Mesenchymal stem cell (in vitro differentiated cells and primary cell): ENCODE measurements around the gene ITSN2.
A peak's percentile ranks its signal among the peaks of the same experiment; 100 is the strongest.

ENCODE experiments used
- DNase-seq: peaks from one replicate; pipeline ENCODE4 v3.0.0-alpha.2; 2013
- H2AFZ ChIP-seq: one replicate; pipeline ENCODE4 v1.6.1; 2013; ENCODE audit warnings: low read depth, mild to moderate bottlenecking, control low read depth, inconsistent platforms, low read length, moderate library complexity
- H2AK5ac ChIP-seq: 2 replicates; pipeline ENCODE4 v1.6.1; 2013; ENCODE audit warnings: low read length, moderate library complexity, mild to moderate bottlenecking, inconsistent platforms; ENCODE audit not compliant: severe bottlenecking
- H2BK120ac ChIP-seq: one replicate; pipeline ENCODE4 v1.6.1; 2013; ENCODE audit warnings: low read depth, mild to moderate bottlenecking, inconsistent platforms, low read length, moderate library complexity
- H2BK12ac ChIP-seq, 2 experiments: one replicate each; pipeline ENCODE4 v1.6.1; 2013; ENCODE audit warnings: inconsistent platforms in 2 of 2, low read length in 2 of 2, mild to moderate bottlenecking in 2 of 2, moderate library complexity in 2 of 2, control low read depth in 1 of 2
- H2BK15ac ChIP-seq: one replicate; pipeline ENCODE4 v1.6.1; 2013; ENCODE audit warnings: mild to moderate bottlenecking, low read depth, inconsistent platforms; ENCODE audit not compliant: poor library complexity, severe bottlenecking
- H2BK5ac ChIP-seq: 2 replicates; pipeline ENCODE4 v1.6.1; 2013; ENCODE audit warnings: low read depth, mild to moderate bottlenecking, low read length, control low read depth, inconsistent platforms; ENCODE audit not compliant: poor library complexity, severe bottlenecking
- H3K14ac ChIP-seq, 2 experiments: one replicate each; pipeline ENCODE4 v1.6.1; 2013; ENCODE audit warnings: inconsistent platforms in 2 of 2, low read length in 2 of 2, control low read depth in 1 of 2, mild to moderate bottlenecking in 1 of 2, moderate library complexity in 1 of 2
- H3K18ac ChIP-seq, 2 experiments: one replicate each; pipeline ENCODE4 v1.6.1; 2013; ENCODE audit warnings: inconsistent platforms in 2 of 2, low read length in 2 of 2, control low read depth in 1 of 2, low read depth in 1 of 2, mild to moderate bottlenecking in 1 of 2
- H3K23ac ChIP-seq, 2 experiments: one replicate each; pipeline ENCODE4 v1.6.1; 2013; ENCODE audit warnings: inconsistent platforms in 2 of 2, low read length in 2 of 2, mild to moderate bottlenecking in 2 of 2, moderate library complexity in 2 of 2, control low read depth in 1 of 2
- H3K27ac ChIP-seq: 2 replicates; pipeline ENCODE4 v1.5.1; 2013; ENCODE audit warnings: mild to moderate bottlenecking, moderate library complexity, low read length, control low read depth, inconsistent platforms; ENCODE audit not compliant: poor library complexity, severe bottlenecking
- H3K27me3 ChIP-seq, 2 experiments: 2 replicates each; pipeline versions ENCODE4 v1.6.1 to v1.7.0; 2013; ENCODE audit warnings: low read length in 2 of 2, mild to moderate bottlenecking in 2 of 2, moderate library complexity in 2 of 2, control low read depth in 1 of 2, inconsistent platforms in 1 of 2; ENCODE audit not compliant: control insufficient read depth in 1 of 2, insufficient read depth in 1 of 2
- H3K36me3 ChIP-seq, 2 experiments: 2 replicates each; pipeline versions ENCODE4 v1.6.1 to v1.7.0; 2013; ENCODE audit warnings: low read length in 2 of 2, control low read depth in 1 of 2, inconsistent platforms in 1 of 2, low read depth in 1 of 2, mild to moderate bottlenecking in 1 of 2; ENCODE audit not compliant: insufficient read depth in 2 of 2, control insufficient read depth in 1 of 2
- H3K4ac ChIP-seq, 2 experiments: one replicate each; pipeline ENCODE4 v1.6.1; 2013; ENCODE audit warnings: inconsistent platforms in 2 of 2, low read length in 2 of 2, mild to moderate bottlenecking in 2 of 2, moderate library complexity in 2 of 2, control low read depth in 1 of 2, low read depth in 1 of 2
- H3K4me1 ChIP-seq: 2 replicates; pipeline ENCODE4 v1.6.1; 2013; ENCODE audit warnings: low read depth, low read length, control low read depth; ENCODE audit not compliant: control insufficient read depth, insufficient read depth
- H3K4me2 ChIP-seq: 2 replicates; pipeline ENCODE4 v1.6.1; 2013; ENCODE audit warnings: low read length, mild to moderate bottlenecking, inconsistent platforms; ENCODE audit not compliant: poor library complexity, severe bottlenecking
- H3K4me3 ChIP-seq, 2 experiments: 2 replicates each; pipeline versions ENCODE4 v1.5.1 to v1.7.0; 2013; ENCODE audit warnings: low read length in 2 of 2, mild to moderate bottlenecking in 2 of 2, control low read depth in 1 of 2, low read depth in 1 of 2; ENCODE audit not compliant: insufficient read depth in 1 of 2
- H3K79me1 ChIP-seq: replicated peaks from 2 replicates; pipeline ENCODE4 v1.6.1; 2013; ENCODE audit warnings: mild to moderate bottlenecking, control low read depth, low read length, inconsistent platforms; ENCODE audit not compliant: poor library complexity, severe bottlenecking
- H3K9ac ChIP-seq: 2 replicates; pipeline ENCODE4 v1.7.0; 2013; ENCODE audit warnings: mild to moderate bottlenecking, low read length, moderate library complexity
- H3K9me3 ChIP-seq: 2 replicates; pipeline ENCODE4 v1.7.0; 2013; ENCODE audit warnings: mild to moderate bottlenecking, low read length; ENCODE audit not compliant: control insufficient read depth
- H4K8ac ChIP-seq: one replicate; pipeline ENCODE4 v1.6.1; 2013; ENCODE audit warnings: inconsistent platforms, mild to moderate bottlenecking, low read length, moderate library complexity
- H4K91ac ChIP-seq: one replicate; pipeline ENCODE4 v1.6.1; 2013; ENCODE audit warnings: mild to moderate bottlenecking, low read length, inconsistent platforms
- WGBS: methylation state at CpG from one replicate; pipeline ENCODE4 v1.1.7; 2013; ENCODE audit warnings: mixed read lengths; 5-methylcytosine and 5-hydroxymethylcytosine counted together

Gene ITSN2

GRCh38 chr2:24164416-24164973 lies 195.8 kb downstream of the ITSN2 start:
- H3K23ac ChIP-seq: no peak overlapping the region
- H3K4me3 ChIP-seq: no peak overlapping the region
- no peaks in the 10 kb centered on the region for H3K79me1 ChIP-seq
- no peak overlapping the region for H3K4me2 ChIP-seq
- peaks cover 3 to 8% of the 10 kb centered on the region in 2 experiments for H3K36me3 ChIP-seq
- H3K4me1 ChIP-seq: peaks cover 2% of the 10 kb centered on the region
- 69% methylated on average over 4 of the region's 8 CpGs for WGBS
- peak; percentile 14 for DNase-seq
- no peak overlapping the region for H3K14ac ChIP-seq
- H3K27ac ChIP-seq: no peak overlapping the region
- no peak overlapping the region for H2BK120ac ChIP-seq
- no peak overlapping the region for H2BK12ac ChIP-seq
- H3K9me3 ChIP-seq: peaks cover 5% of the 10 kb centered on the region
- no peak overlapping the region for H3K9ac ChIP-seq
- no peaks in the 10 kb centered on the region for H3K27me3 ChIP-seq
- H2BK15ac ChIP-seq: no peak overlapping the region
- no peak overlapping the region for H4K91ac ChIP-seq
- no peak overlapping the region for H4K8ac ChIP-seq
- H2AK5ac ChIP-seq: no peak overlapping the region
- H2BK5ac ChIP-seq: no peak overlapping the region
- H3K4ac ChIP-seq: no peak overlapping the region
- H3K18ac ChIP-seq: no peak overlapping the region
- H2AFZ ChIP-seq: no peak overlapping the region

- Histone ChIP-seq H3K9me3 (peaks cover 5% of the 10 kb centered on the region), H3K79me1 (no peaks in the 10 kb centered on the region), H3K27ac (no peak overlapping the region), H3K4ac (no peak overlapping the region), H4K91ac (no peak overlapping the region), H2BK5ac (no peak overlapping the region), H2BK120ac (no peak overlapping the region), H2AFZ (no peak overlapping the region), H3K18ac (no peak overlapping the region), H2BK15ac (no peak overlapping the region), H3K36me3 (peaks cover 3 to 10% of the 10 kb centered on the region in 2 experiments), H3K14ac (no peak overlapping the region), H3K4me3 (no peak overlapping the region), H3K9ac (no peak overlapping the region), H3K27me3 (no peaks in the 10 kb centered on the region), H2BK12ac (no peak overlapping the region), H4K8ac (no peak overlapping the region), H3K23ac (no peak overlapping the region), H3K4me1 (no peaks in the 10 kb centered on the region), H2AK5ac (no peak overlapping the region), H3K4me2 (no peak overlapping the region)
- 94% methylated on average over 2 of the region's 2 CpGs for WGBS
- DNase-seq: no peak
These were observed 196.7 kb downstream of the ITSN2 start for GRCh38 chr2:24163601-24164000.

- H4K8ac ChIP-seq: no peak overlapping the region
- no peak overlapping the region for H3K27ac ChIP-seq
- no peak overlapping the region for H3K14ac ChIP-seq
- no peak overlapping the region for H3K18ac ChIP-seq
- no peak overlapping the region for H2BK15ac ChIP-seq
- no peak overlapping the region for H2BK12ac ChIP-seq
- H2BK5ac ChIP-seq: no peak overlapping the region
- WGBS: 87% methylated on average over 2 of the region's 3 CpGs
- H3K9me3 ChIP-seq: peaks cover 5% of the 10 kb centered on the region
- H3K4me2 ChIP-seq: no peak overlapping the region
- no peaks in the 10 kb centered on the region for H3K79me1 ChIP-seq
- no peak overlapping the region for H2AK5ac ChIP-seq
- H3K4me3 ChIP-seq: no peak overlapping the region
- H3K9ac ChIP-seq: no peak overlapping the region
- H2AFZ ChIP-seq: no peak overlapping the region
- H4K91ac ChIP-seq: no peak overlapping the region
- no peak overlapping the region for H3K23ac ChIP-seq
- no peak overlapping the region for H3K4ac ChIP-seq
- no peaks in the 10 kb centered on the region for H3K27me3 ChIP-seq
- H2BK120ac ChIP-seq: no peak overlapping the region
- no peaks in the 10 kb centered on the region for H3K4me1 ChIP-seq
- no peak for DNase-seq
- H3K36me3 ChIP-seq: peaks cover 3 to 10% of the 10 kb centered on the region in 2 experiments
These were observed 197.2 kb downstream of the ITSN2 start for GRCh38 chr2:24163186-24163585.

GRCh38 chr2:24162494-24162893 lies 197.8 kb downstream of the ITSN2 start:
- H3K9me3 ChIP-seq: peaks cover 5% of the 10 kb centered on the region
- H3K4me2 ChIP-seq: no peak overlapping the region
- no peaks in the 10 kb centered on the region for H3K4me1 ChIP-seq
- no peak overlapping the region for H2BK15ac ChIP-seq
- H3K4me3 ChIP-seq: no peak overlapping the region
- no peak for DNase-seq
- no peaks in the 10 kb centered on the region for H3K79me1 ChIP-seq
- peaks cover 3 to 10% of the 10 kb centered on the region in 2 experiments for H3K36me3 ChIP-seq
- H3K9ac ChIP-seq: no peak overlapping the region
- no peak overlapping the region for H2BK12ac ChIP-seq
- H3K27me3 ChIP-seq: no peaks in the 10 kb centered on the region
- no peak overlapping the region for H4K91ac ChIP-seq
- H2AFZ ChIP-seq: no peak overlapping the region
- H2AK5ac ChIP-seq: no peak overlapping the region
- H3K18ac ChIP-seq: no peak overlapping the region
- no peak overlapping the region for H3K23ac ChIP-seq
- no peak overlapping the region for H3K14ac ChIP-seq
- no peak overlapping the region for H2BK120ac ChIP-seq
- no peak overlapping the region for H4K8ac ChIP-seq
- H3K4ac ChIP-seq: no peak overlapping the region
- H2BK5ac ChIP-seq: no peak overlapping the region
- WGBS: no CpG with 5 or more reads among the region's 1 CpG
- no peak overlapping the region for H3K27ac ChIP-seq
